ENCODE results near the gene ATF6.

Gene ATF6

GRCh38 chr1:161987872-161988271, 221.8 kb downstream of the ATF6 start:
- peaks cover 14% of the 10 kb centered on the region for H3K9me3 ChIP-seq (ENCODE audit: control insufficient read depth, insufficient read depth, low read depth, low read length)
- H3K27ac ChIP-seq (ENCODE audit: low read depth, low read length), result no peak overlapping the region
- no peak overlapping the region for H3K9ac ChIP-seq (ENCODE audit: low read length)

GRCh38 chr1:161988413-161988812, 222.3 kb downstream of the ATF6 start:
- Histone ChIP-seq H3K4me1 (ENCODE audit: control insufficient read depth, insufficient read depth, low read length) (no peaks in the 10 kb centered on the region), H3K4me3 (ENCODE audit: low read depth, low read length) (no peak overlapping the region)

More at GRCh38 chr1:161987872-161988271, 221.8 kb downstream of the ATF6 start:
- Histone ChIP-seq H3K4me1 (ENCODE audit: control insufficient read depth, insufficient read depth, low read length) (no peaks in the 10 kb centered on the region), H3K4me3 (ENCODE audit: low read depth, low read length) (no peak overlapping the region), H3K36me3 (ENCODE audit: control insufficient read depth, insufficient read depth, low read length) (no peaks in the 10 kb centered on the region), H3K27me3 (ENCODE audit: control insufficient read depth, insufficient read depth, low read length) (no peaks in the 10 kb centered on the region)

GRCh38 chr1:161989108-161989507, 223.0 kb downstream of the ATF6 start:
- Histone ChIP-seq H3K4me3 (ENCODE audit: low read depth, low read length) (no peak overlapping the region), H3K27ac (ENCODE audit: low read depth, low read length) (no peak overlapping the region), H3K27me3 (ENCODE audit: control insufficient read depth, insufficient read depth, low read length) (no peaks in the 10 kb centered on the region), H3K9ac (ENCODE audit: low read length) (no peak overlapping the region), H3K4me1 (ENCODE audit: control insufficient read depth, insufficient read depth, low read length) (no peaks in the 10 kb centered on the region), H3K9me3 (ENCODE audit: control insufficient read depth, insufficient read depth, low read depth, low read length) (peaks cover 14% of the 10 kb centered on the region), H3K36me3 (ENCODE audit: control insufficient read depth, insufficient read depth, low read length) (no peaks in the 10 kb centered on the region)

More at GRCh38 chr1:161988413-161988812, 222.3 kb downstream of the ATF6 start:
- Histone ChIP-seq H3K36me3 (ENCODE audit: control insufficient read depth, insufficient read depth, low read length) (no peaks in the 10 kb centered on the region), H3K27me3 (ENCODE audit: control insufficient read depth, insufficient read depth, low read length) (no peaks in the 10 kb centered on the region), H3K9ac (ENCODE audit: low read length) (no peak overlapping the region), H3K27ac (ENCODE audit: low read depth, low read length) (no peak overlapping the region), H3K9me3 (ENCODE audit: control insufficient read depth, insufficient read depth, low read depth, low read length) (peaks cover 14% of the 10 kb centered on the region)

GRCh38 chr1:161989786-161990185, 223.7 kb downstream of the ATF6 start:
- Histone ChIP-seq H3K36me3 (ENCODE audit: control insufficient read depth, insufficient read depth, low read length) (no peaks in the 10 kb centered on the region), H3K4me3 (ENCODE audit: low read depth, low read length) (no peak overlapping the region), H3K4me1 (ENCODE audit: control insufficient read depth, insufficient read depth, low read length) (no peaks in the 10 kb centered on the region), H3K27me3 (ENCODE audit: control insufficient read depth, insufficient read depth, low read length) (no peaks in the 10 kb centered on the region), H3K9me3 (ENCODE audit: control insufficient read depth, insufficient read depth, low read depth, low read length) (peaks cover 14% of the 10 kb centered on the region), H3K9ac (ENCODE audit: low read length) (no peak overlapping the region), H3K27ac (ENCODE audit: low read depth, low read length) (no peak overlapping the region)

GRCh38 chr1:161993576-161993975, 227.5 kb downstream of the ATF6 start:
- Histone ChIP-seq H3K9me3 (ENCODE audit: control insufficient read depth, insufficient read depth, low read depth, low read length) (no peaks in the 10 kb centered on the region), H3K27ac (ENCODE audit: low read depth, low read length) (no peak overlapping the region), H3K9ac (ENCODE audit: low read length) (no peak overlapping the region), H3K27me3 (ENCODE audit: control insufficient read depth, insufficient read depth, low read length) (no peaks in the 10 kb centered on the region), H3K4me1 (ENCODE audit: control insufficient read depth, insufficient read depth, low read length) (no peaks in the 10 kb centered on the region), H3K36me3 (ENCODE audit: control insufficient read depth, insufficient read depth, low read length) (no peaks in the 10 kb centered on the region), H3K4me3 (ENCODE audit: low read depth, low read length) (no peak overlapping the region)

- Histone ChIP-seq H3K27ac (ENCODE audit: low read depth, low read length) (no peak overlapping the region), H3K36me3 (ENCODE audit: control insufficient read depth, insufficient read depth, low read length) (no peaks in the 10 kb centered on the region), H3K9me3 (ENCODE audit: control insufficient read depth, insufficient read depth, low read depth, low read length) (no peaks in the 10 kb centered on the region), H3K27me3 (ENCODE audit: control insufficient read depth, insufficient read depth, low read length) (no peaks in the 10 kb centered on the region), H3K9ac (ENCODE audit: low read length) (no peak overlapping the region), H3K4me3 (ENCODE audit: low read depth, low read length) (no peak overlapping the region), H3K4me1 (ENCODE audit: control insufficient read depth, insufficient read depth, low read length) (no peaks in the 10 kb centered on the region)
Measured at GRCh38 chr1:161994175-161994668, 228.1 kb downstream of the ATF6 start.

GRCh38 chr1:161997152-161997551, 231.0 kb downstream of the ATF6 start:
- Histone ChIP-seq H3K27ac (ENCODE audit: low read depth, low read length) (no peak overlapping the region), H3K9ac (ENCODE audit: low read length) (no peak overlapping the region), H3K4me3 (ENCODE audit: low read depth, low read length) (no peak overlapping the region), H3K4me1 (ENCODE audit: control insufficient read depth, insufficient read depth, low read length) (no peaks in the 10 kb centered on the region), H3K36me3 (ENCODE audit: control insufficient read depth, insufficient read depth, low read length) (no peaks in the 10 kb centered on the region), H3K27me3 (ENCODE audit: control insufficient read depth, insufficient read depth, low read length) (no peaks in the 10 kb centered on the region), H3K9me3 (ENCODE audit: control insufficient read depth, insufficient read depth, low read depth, low read length) (no peaks in the 10 kb centered on the region)

- Histone ChIP-seq H3K9ac (ENCODE audit: low read length) (no peak overlapping the region), H3K36me3 (ENCODE audit: control insufficient read depth, insufficient read depth, low read length) (no peaks in the 10 kb centered on the region), H3K27me3 (ENCODE audit: control insufficient read depth, insufficient read depth, low read length) (no peaks in the 10 kb centered on the region), H3K4me1 (ENCODE audit: control insufficient read depth, insufficient read depth, low read length) (peaks cover 12% of the 10 kb centered on the region; the same call in 1 of the 2 replicates), H3K4me3 (ENCODE audit: low read depth, low read length) (no peak overlapping the region), H3K9me3 (ENCODE audit: control insufficient read depth, insufficient read depth, low read depth, low read length) (no peaks in the 10 kb centered on the region), H3K27ac (ENCODE audit: low read depth, low read length) (no peak overlapping the region)
Measured at GRCh38 chr1:161998811-161999210, 232.7 kb downstream of the ATF6 start.

- no peaks in the 10 kb centered on the region for H3K36me3 ChIP-seq (ENCODE audit: control insufficient read depth, insufficient read depth, low read length)
- no peak overlapping the region for H3K27ac ChIP-seq (ENCODE audit: low read depth, low read length)
- H3K4me3 ChIP-seq (ENCODE audit: low read depth, low read length), result no peak overlapping the region
- peaks cover 12% of the 10 kb centered on the region; the same call in 1 of the 2 replicates for H3K4me1 ChIP-seq (ENCODE audit: control insufficient read depth, insufficient read depth, low read length)
- H3K27me3 ChIP-seq (ENCODE audit: control insufficient read depth, insufficient read depth, low read length), result no peaks in the 10 kb centered on the region
- H3K9me3 ChIP-seq (ENCODE audit: control insufficient read depth, insufficient read depth, low read depth, low read length), result no peaks in the 10 kb centered on the region
- no peak overlapping the region for H3K9ac ChIP-seq (ENCODE audit: low read length)
Measured at GRCh38 chr1:161999301-162000052, 233.4 kb downstream of the ATF6 start.

GRCh38 chr1:162000053-162000420, 233.9 kb downstream of the ATF6 start:
- no peak overlapping the region for H3K27ac ChIP-seq (ENCODE audit: low read depth, low read length)
- no peaks in the 10 kb centered on the region for H3K9me3 ChIP-seq (ENCODE audit: control insufficient read depth, insufficient read depth, low read depth, low read length)
- H3K27me3 ChIP-seq (ENCODE audit: control insufficient read depth, insufficient read depth, low read length), result no peaks in the 10 kb centered on the region
- H3K9ac ChIP-seq (ENCODE audit: low read length), result no peak overlapping the region
- H3K4me1 ChIP-seq (ENCODE audit: control insufficient read depth, insufficient read depth, low read length), result peaks cover 12% of the 10 kb centered on the region; the same call in 1 of the 2 replicates
- no peaks in the 10 kb centered on the region for H3K36me3 ChIP-seq (ENCODE audit: control insufficient read depth, insufficient read depth, low read length)
- H3K4me3 ChIP-seq (ENCODE audit: low read depth, low read length), result no peak overlapping the region

GRCh38 chr1:162003061-162003829, 237.1 kb downstream of the ATF6 start:
- Histone ChIP-seq H3K36me3 (ENCODE audit: control insufficient read depth, insufficient read depth, low read length) (no peaks in the 10 kb centered on the region), H3K9ac (ENCODE audit: low read length) (no peak overlapping the region), H3K4me1 (ENCODE audit: control insufficient read depth, insufficient read depth, low read length) (peaks cover 12% of the 10 kb centered on the region; the same call in 1 of the 2 replicates), H3K4me3 (ENCODE audit: low read depth, low read length) (no peak overlapping the region), H3K9me3 (ENCODE audit: control insufficient read depth, insufficient read depth, low read depth, low read length) (no peaks in the 10 kb centered on the region), H3K27me3 (ENCODE audit: control insufficient read depth, insufficient read depth, low read length) (no peaks in the 10 kb centered on the region), H3K27ac (ENCODE audit: low read depth, low read length) (no peak overlapping the region)
